H1 (cell line): Measurements from ENCODE around the gene LIN28B. TPM values are rescaled to one million over a fixed set of nuclear protein-coding genes. Genes with fewer than 3 reads are reported as not detected.

Experiments
- CTCF ChIA-PET: fragments of 300-600 bp; sonication (Branson Sonifier 250); formaldehyde crosslinking; loops from one replicate; lab custom pipeline; 2021; ENCODE audit not compliant: partially characterized antibody; lab: Charles Lee
- POLR2A ChIA-PET: fragments of 300-600 bp; sonication (Branson Sonifier 250); formaldehyde crosslinking; loops from one replicate; lab custom pipeline; 2021; ENCODE audit warnings: inconsistent platforms; ENCODE audit not compliant: partially characterized antibody; lab: Charles Lee
- DNase-seq, 2 experiments: peaks; one replicate each; pipeline versions ENCODE4 v3.0.0 to v3.0.0-alpha.2; 2010 to 2022; ENCODE audit warnings: low spot score in 2 of 2, low read depth in 1 of 2, mixed read lengths in 1 of 2
- FAIRE-seq: peaks from 2 replicates; lab custom pipeline; 2011; peaks lifted over from hg19 to GRCh38; lab: Jason Lieb, UNC
- H2AFZ ChIP-seq: 2 replicates; pipeline ENCODE4 v1.8.1; 2012; ENCODE audit warnings: low read length, inconsistent platforms
- H2AK5ac ChIP-seq: 2 replicates; pipeline ENCODE4 v1.6.1; 2013; ENCODE audit warnings: low read depth, low read length
- H2BK120ac ChIP-seq: replicated peaks from 2 replicates; pipeline ENCODE3; 2013; ENCODE audit warnings: low read depth, low read length, inconsistent platforms
- H2BK12ac ChIP-seq: 2 replicates; pipeline ENCODE4 v1.6.1; 2013; ENCODE audit warnings: low read depth, low read length
- H2BK15ac ChIP-seq: 2 replicates; pipeline ENCODE4 v1.6.1; 2013; ENCODE audit warnings: low read length
- H2BK20ac ChIP-seq: 2 replicates; pipeline ENCODE4 v1.6.1; 2013; ENCODE audit warnings: low read length
- H2BK5ac ChIP-seq: 2 replicates; pipeline ENCODE4 v1.6.1; 2013; ENCODE audit warnings: low read depth, low read length
- H3K14ac ChIP-seq: 2 replicates; pipeline ENCODE4 v1.6.1; 2013; ENCODE audit warnings: inconsistent platforms; ENCODE audit not compliant: insufficient read length
- H3K18ac ChIP-seq: 2 replicates; pipeline ENCODE4 v1.6.1; 2013; ENCODE audit warnings: low read length; ENCODE audit errors: extremely low read depth
- H3K23ac ChIP-seq: 2 replicates; pipeline ENCODE4 v1.6.1; 2013; ENCODE audit warnings: inconsistent platforms; ENCODE audit not compliant: insufficient read length
- H3K23me2 ChIP-seq: 2 replicates; pipeline ENCODE4 v1.6.1; 2013; ENCODE audit warnings: low read depth, low read length
- H3K27ac ChIP-seq: 2 replicates; pipeline ENCODE4 v1.6.1; 2011; ENCODE audit warnings: low read depth, low read length, inconsistent platforms
- H3K27me3 ChIP-seq, 4 experiments: replicated peaks in 1 of 4; 1 replicate in 1 of 4; 2 replicates in 3 of 4; pipeline versions ENCODE4 v1.6.1 to v1.8.1; 2011 to 2013; ENCODE audit warnings: low read length in 3 of 4, mild to moderate bottlenecking in 3 of 4, inconsistent platforms in 2 of 4, mixed read lengths in 2 of 4, moderate library complexity in 1 of 4; ENCODE audit not compliant: control insufficient read depth in 3 of 4, insufficient read depth in 3 of 4; ENCODE audit errors: extremely low read depth in 1 of 4
- H3K36me3 ChIP-seq, 4 experiments: 2 replicates each; pipeline versions ENCODE4 v1.6.1 to v1.8.1; 2011 to 2013; ENCODE audit warnings: mild to moderate bottlenecking in 4 of 4, low read length in 3 of 4, moderate library complexity in 2 of 4, control low read depth in 1 of 4, inconsistent platforms in 1 of 4; ENCODE audit not compliant: insufficient read depth in 4 of 4, control insufficient read depth in 2 of 4
- H3K4ac ChIP-seq: replicated peaks from 2 replicates; pipeline ENCODE3; 2013; ENCODE audit warnings: low read length, low read depth, mixed read lengths, inconsistent platforms; ENCODE audit not compliant: insufficient read length
- H3K4me1 ChIP-seq, 4 experiments: replicated peaks in 1 of 4; 1 replicate in 1 of 4; 2 replicates in 3 of 4; pipeline versions ENCODE4 v1.6.1 to v1.8.1; 2011 to 2013; ENCODE audit warnings: low read length in 3 of 4, inconsistent platforms in 2 of 4, mixed read lengths in 1 of 4; ENCODE audit not compliant: insufficient read depth in 4 of 4, control insufficient read depth in 3 of 4
- H3K4me2 ChIP-seq, 2 experiments: 2 replicates each; pipeline versions ENCODE4 v1.6.1 to v1.8.1; 2011 to 2013; ENCODE audit warnings: low read depth in 2 of 2, low read length in 2 of 2, control low read depth in 1 of 2, inconsistent platforms in 1 of 2, mild to moderate bottlenecking in 1 of 2; ENCODE audit not compliant: insufficient read depth in 1 of 2
- H3K4me3 ChIP-seq, 4 experiments: fragments of 200-600, 300-600 bp in 1 of 4; sonication (generic), shearing (Covaris generic), sonication (Bioruptor Twin) in 1 of 4; 2 replicates each; pipeline versions ENCODE4 v1.5.1 to v1.8.1; 2011 to 2016; ENCODE audit warnings: low read length in 4 of 4, low read depth in 3 of 4, control low read depth in 2 of 4, inconsistent platforms in 2 of 4, mild to moderate bottlenecking in 2 of 4, mixed read lengths in 1 of 4, moderate library complexity in 1 of 4; ENCODE audit not compliant: insufficient read depth in 2 of 4; ENCODE audit errors: extremely low read depth in 1 of 4
- H3K56ac ChIP-seq: replicated peaks from 2 replicates; pipeline ENCODE3; 2013; ENCODE audit warnings: low read depth, mild to moderate bottlenecking, mixed read lengths, low read length, inconsistent platforms; ENCODE audit not compliant: insufficient read length
- H3K79me1 ChIP-seq: 2 replicates; pipeline ENCODE4 v1.6.1; 2013; ENCODE audit warnings: low read depth, low read length, control low read depth
- H3K79me2 ChIP-seq, 2 experiments: 2 replicates each; pipeline versions ENCODE4 v1.6.1 to v1.8.1; 2012 to 2013; ENCODE audit warnings: low read length in 2 of 2, mild to moderate bottlenecking in 2 of 2, inconsistent platforms in 1 of 2; ENCODE audit not compliant: insufficient read depth in 2 of 2, control insufficient read depth in 1 of 2
- H3K9ac ChIP-seq, 4 experiments: replicated peaks in 1 of 4; 1 replicate in 1 of 4; 2 replicates in 3 of 4; pipeline versions ENCODE4 v1.6.1 to v1.8.1; 2011 to 2013; ENCODE audit warnings: low read depth in 3 of 4, low read length in 3 of 4, control low read depth in 2 of 4, mild to moderate bottlenecking in 2 of 4, moderate library complexity in 2 of 4, inconsistent platforms in 1 of 4; ENCODE audit errors: extremely low read depth in 1 of 4
- H3K9me3 ChIP-seq, 2 experiments: 2 replicates each; pipeline versions ENCODE4 v1.6.1 to v1.8.1; 2012 to 2013; ENCODE audit warnings: mild to moderate bottlenecking in 2 of 2, moderate library complexity in 2 of 2, control low read depth in 1 of 2, inconsistent platforms in 1 of 2, low read depth in 1 of 2, low read length in 1 of 2, mixed read lengths in 1 of 2; ENCODE audit not compliant: insufficient read depth in 2 of 2
- H4K20me1 ChIP-seq, 2 experiments: replicated peaks in 1 of 2; 2 replicates each; pipeline versions ENCODE3 to v1.8.1; 2011 to 2013; ENCODE audit warnings: inconsistent platforms in 2 of 2, low read length in 2 of 2, mild to moderate bottlenecking in 1 of 2; ENCODE audit not compliant: insufficient read depth in 2 of 2, control insufficient read depth in 1 of 2
- H4K5ac ChIP-seq: 2 replicates; pipeline ENCODE4 v1.6.1; 2013; ENCODE audit warnings: low read length, low read depth, mixed read lengths, inconsistent platforms; ENCODE audit not compliant: insufficient read length
- H4K8ac ChIP-seq: 2 replicates; pipeline ENCODE4 v1.8.0; 2013; ENCODE audit warnings: mild to moderate bottlenecking, moderate library complexity, low read length, inconsistent platforms; ENCODE audit not compliant: insufficient read depth; ENCODE audit errors: extremely low read depth
- H4K91ac ChIP-seq: replicated peaks from 2 replicates; pipeline ENCODE3; 2013; ENCODE audit warnings: low read length, mixed read lengths, inconsistent platforms; ENCODE audit not compliant: insufficient read length
- CBX5 ChIP-seq: fragments of 300-800, 300-1000 bp; sonication (generic); IDR thresholded peaks from 2 replicates; pipeline ENCODE4 v1.7.1; 2016; ENCODE audit warnings: antibody characterized with exemption, low read length, low read depth
- EZH2 ChIP-seq: fragments of 200-600 bp; sonication (generic); IDR thresholded peaks from 2 replicates; pipeline ENCODE4 v1.7.1; 2012; ENCODE audit warnings: low read depth, mild to moderate bottlenecking, moderate library complexity, low read length, inconsistent platforms; ENCODE audit not compliant: severe bottlenecking
- HDAC6 ChIP-seq: IDR thresholded peaks from one replicate; pipeline ENCODE4 v1.7.1; 2012; ENCODE audit warnings: low read depth, mild to moderate bottlenecking, inconsistent platforms, low read length, moderate library complexity
- JUN ChIP-seq: IDR thresholded peaks from 2 replicates; pipeline ENCODE4 v1.6.1; 2011; ENCODE audit warnings: low read depth, mild to moderate bottlenecking, improper control_type of control experiment, low read length
- JUND ChIP-seq: IDR thresholded peaks from 2 replicates; pipeline ENCODE4 v1.6.1; 2011; ENCODE audit warnings: mild to moderate bottlenecking, improper control_type of control experiment, low read length
- KDM1A ChIP-seq: fragments of 200-600, 300-600 bp; sonication (generic); IDR thresholded peaks from 2 replicates; pipeline ENCODE4 v1.7.1; 2016; ENCODE audit warnings: mild to moderate bottlenecking, low read length, borderline replicate concordance
- PHF8 ChIP-seq: fragments of 200-600 bp; sonication (generic); conservative IDR thresholded peaks from 2 replicates; pipeline ENCODE4 v1.7.1; 2012; ENCODE audit warnings: low read depth, mild to moderate bottlenecking, inconsistent platforms, low read length, moderate library complexity
- SP4 ChIP-seq: IDR thresholded peaks from 2 replicates; pipeline ENCODE4 v1.6.1; 2012; ENCODE audit warnings: low read length, inconsistent platforms
- TBP ChIP-seq: IDR thresholded peaks from 2 replicates; pipeline ENCODE4 v1.6.1; 2011; ENCODE audit warnings: low read depth, low read length, improper control_type of control experiment
- WGBS, 2 experiments: shearing (Covaris generic) in 1 of 2; methylation state at CpG; one replicate each; pipeline versions ENCODE4 v1.1.6 to v1.1.7; 2013 to 2015; ENCODE audit warnings: low lambda C conversion rate in 2 of 2, mixed read lengths in 2 of 2, inconsistent platforms in 1 of 2, low coverage in 1 of 2, missing lambda C conversion rate in 1 of 2; ENCODE audit not compliant: insufficient replicate concordance in 2 of 2, insufficient coverage in 1 of 2, insufficient read length in 1 of 2; ENCODE audit errors: extremely low coverage in 1 of 2, missing lambda C conversion rate in 1 of 2; 5-methylcytosine and 5-hydroxymethylcytosine counted together
- polyA plus RNA-seq, 7 experiments: library from polyadenylated mRNA; depleted of rRNA in 3 of 7; stranded (reverse) in 5 of 7; unstranded in 2 of 7; fragments of >200 nt in 5 of 7; fragments of 200-250 nt in 2 of 7; gene quantifications; 1 replicate in 5 of 7; 2 replicates in 1 of 7; 4 replicates in 1 of 7; pipeline versions ENCODE4 v1.2.1 to v1.2.3, GENCODE V29; 2011 to 2013; ENCODE audit warnings: missing spikeins in 2 of 7, mixed read lengths in 2 of 7
- total RNA-seq: library from RNA; stranded (reverse); fragmentation: NEBNext Ultra II Directional; extraction: Animal tissue kit (Norgen Biotek cat#: 25700); gene quantifications from 2 replicates; pipeline ENCODE4 v1.2.1, GENCODE V29; 2021

Gene LIN28B
- total and polyA plus RNA-seq, 2 of the 8 experiments (the other 6 are each of a cell fraction or from before 2014, with no cell fraction given): 27.4 to 94.7 TPM

- POLR2A ChIA-PET: interaction anchor here (1.1 to 2.4 kb wide), 4 partner anchors 13 to 102 kb away, joined by 3 to 11 read pairs (median 4); no protein-coding TSS in a partner anchor
- CTCF ChIA-PET: interaction anchor here (0.8 to 1.0 kb wide), 2 partner anchors 9 to 183 kb away, joined by 3 read pairs; no protein-coding TSS in a partner anchor
- WGBS, 2 experiments: 84% methylated on average over 2 of the region's 2 CpGs; no CpG with 5 or more reads in 1 of the 2 experiments
Observed at GRCh38 chr6:105041880-105042279, 85.0 kb downstream of the LIN28B start.

More at GRCh38 chr6:105041880-105042279, 85.0 kb downstream of the LIN28B start:
- no peak overlapping the region for H2BK120ac ChIP-seq
- no peak overlapping the region for H3K4me2 ChIP-seq
- H3K9me3 ChIP-seq: no peaks in the 10 kb centered on the region
- no peaks in the 10 kb centered on the region for H3K27me3 ChIP-seq
- no peak overlapping the region for H2AK5ac ChIP-seq
- H3K23me2 ChIP-seq: no peaks in the 10 kb centered on the region
- no peak overlapping the region for H4K91ac ChIP-seq
- H3K56ac ChIP-seq: no peak overlapping the region
- FAIRE-seq (no peak), DNase-seq (no peak)
- H2BK20ac ChIP-seq: no peak overlapping the region
- H3K4me3 ChIP-seq: no peak overlapping the region
- no peak overlapping the region for H4K8ac ChIP-seq
- H3K27ac ChIP-seq: no peak overlapping the region
- H3K79me1 ChIP-seq: no peaks in the 10 kb centered on the region
- peaks cover 0 to 61% of the 10 kb centered on the region in 2 experiments; a peak in 3 of 4 replicates for H3K79me2 ChIP-seq
- peaks cover 0 to 8% (median 4%) of the 10 kb centered on the region in 4 experiments; a peak in 4 of 8 replicates for H3K36me3 ChIP-seq
- no peak overlapping the region for H2AFZ ChIP-seq
- no peak overlapping the region for H3K14ac ChIP-seq
- no peak overlapping the region for H2BK15ac ChIP-seq
- H2BK12ac ChIP-seq: no peak overlapping the region
- no peak overlapping the region for H3K9ac ChIP-seq
- no peak overlapping the region for H4K5ac ChIP-seq
- no peaks in the 10 kb centered on the region for H4K20me1 ChIP-seq
- no peak overlapping the region for H3K4ac ChIP-seq
- H3K4me1 ChIP-seq: peaks cover 0 to 6% (median under 1%) of the 10 kb centered on the region in 4 experiments; a peak in 1 of 7 replicates
- H3K23ac ChIP-seq: no peak overlapping the region
- no peak overlapping the region for H3K18ac ChIP-seq
- no peak overlapping the region for H2BK5ac ChIP-seq
- no peak for TF ChIP-seq HDAC6
- TF ChIP-seq TBP: no peak
- TF ChIP-seq JUN: no peak
- no peak for TF ChIP-seq SP4
- TF ChIP-seq KDM1A: no peak
- TF ChIP-seq EZH2: no peak
- TF ChIP-seq PHF8: no peak
- no peak for TF ChIP-seq CBX5
- TF ChIP-seq JUND: no peak
